Neural cell (in vitro differentiated cells): Measurements from ENCODE around the gene PPM1H. TPM values are rescaled to one million over a fixed set of nuclear protein-coding genes. Genes with fewer than 3 reads are reported as not detected.

ENCODE experiments used
- H2AFZ ChIP-seq: fragments of 200-600, 300-800 bp; sonication (generic), shearing (Covaris generic); 2 replicates; pipeline ENCODE4 v1.6.0; 2014; ENCODE audit warnings: low read depth, mild to moderate bottlenecking, antibody characterized with exemption, low read length, moderate library complexity
- H3F3A ChIP-seq: fragments of 200-600 bp; shearing (Covaris generic); 2 replicates; pipeline ENCODE4 v1.6.1; 2016; ENCODE audit warnings: mild to moderate bottlenecking, moderate library complexity, mixed read lengths, antibody characterized with exemption, low read length; ENCODE audit not compliant: insufficient read depth, poor library complexity, severe bottlenecking
- H3K27ac ChIP-seq: fragments of 200-600, 300-800 bp; sonication (generic), shearing (Covaris generic); 2 replicates; pipeline ENCODE4 v1.5.1; 2014; ENCODE audit warnings: mild to moderate bottlenecking, low read length, moderate library complexity
- H3K27me3 ChIP-seq: fragments of 300-800, 200-600 bp; sonication (generic), shearing (Covaris generic); 2 replicates; pipeline ENCODE4 v1.6.0; 2014; ENCODE audit warnings: mild to moderate bottlenecking, low read depth, low read length, moderate library complexity; ENCODE audit not compliant: insufficient read depth
- H3K36me3 ChIP-seq: fragments of 300-800, 200-600 bp; sonication (generic), shearing (Covaris generic); 2 replicates; pipeline ENCODE4 v1.5.1; 2014; ENCODE audit warnings: mild to moderate bottlenecking, antibody characterized with exemption, low read length, moderate library complexity; ENCODE audit not compliant: insufficient read depth
- H3K4me2 ChIP-seq: fragments of 300-800, 200-600 bp; sonication (generic), shearing (Covaris generic); 2 replicates; pipeline ENCODE4 v1.6.0; 2014; ENCODE audit warnings: mild to moderate bottlenecking, low read length
- H3K4me3 ChIP-seq: fragments of 300-800, 200-600 bp; sonication (generic), shearing (Covaris generic); 2 replicates; pipeline ENCODE4 v1.5.1; 2014; ENCODE audit warnings: mild to moderate bottlenecking, low read length, moderate library complexity
- H3K79me2 ChIP-seq: fragments of 200-600 bp; shearing (Covaris generic); replicated peaks from 2 replicates; pipeline ENCODE4 v1.6.0; 2014; ENCODE audit warnings: mild to moderate bottlenecking, low read length, moderate library complexity; ENCODE audit not compliant: insufficient read depth
- H3K9ac ChIP-seq: fragments of 300-800, 200-600 bp; sonication (generic), shearing (Covaris generic); 2 replicates; pipeline ENCODE4 v1.6.1; 2016; ENCODE audit warnings: mild to moderate bottlenecking, low read length, mixed read lengths
- H3K9me2 ChIP-seq: fragments of 200-600 bp; shearing (Covaris generic); 2 replicates; pipeline ENCODE4 v1.6.1; 2016; ENCODE audit warnings: mild to moderate bottlenecking, low read length, mixed read lengths; ENCODE audit not compliant: insufficient read depth
- H3K9me3 ChIP-seq: fragments of 200-600, 300-800 bp; sonication (generic), shearing (Covaris generic); 2 replicates; pipeline ENCODE4 v1.6.1; 2016; ENCODE audit warnings: mild to moderate bottlenecking, mixed run types, low read length, moderate library complexity, mixed read lengths
- H4K20me1 ChIP-seq: fragments of 200-600 bp; shearing (Covaris generic); 2 replicates; pipeline ENCODE4 v1.6.1; 2016; ENCODE audit warnings: mild to moderate bottlenecking, mixed run types; ENCODE audit not compliant: insufficient read depth
- EP300 ChIP-seq: fragments of 450-650 bp; conservative IDR thresholded peaks from 2 replicates; pipeline ENCODE4 v1.6.1; 2014; ENCODE audit warnings: antibody characterized with exemption, mild to moderate bottlenecking, moderate library complexity; ENCODE audit not compliant: poor library complexity, severe bottlenecking
- EZH2 ChIP-seq: fragments of 200-600, 300-800 bp; shearing (Covaris generic), sonication (generic); IDR thresholded peaks from 2 replicates; pipeline ENCODE4 v1.6.1; 2014; ENCODE audit warnings: antibody characterized with exemption, low read length, borderline replicate concordance, mild to moderate bottlenecking; ENCODE audit not compliant: insufficient read depth, poor library complexity, severe bottlenecking
- MXI1 ChIP-seq: fragments of 450-650 bp; conservative IDR thresholded peaks from 2 replicates; pipeline ENCODE4 v1.6.1; 2014; ENCODE audit warnings: antibody characterized with exemption, mild to moderate bottlenecking; ENCODE audit not compliant: poor library complexity, severe bottlenecking
- POLR2AphosphoS5 ChIP-seq: IDR thresholded peaks from 2 replicates; pipeline ENCODE4 v1.6.1; 2012
- RAD21 ChIP-seq: fragments of 450-650 bp; conservative IDR thresholded peaks from 2 replicates; pipeline ENCODE4 v1.6.1; 2014; ENCODE audit warnings: antibody characterized with exemption, mild to moderate bottlenecking, moderate library complexity
- SMC3 ChIP-seq: fragments of 450-650 bp; conservative IDR thresholded peaks from 2 replicates; pipeline ENCODE4 v1.6.1; 2014; ENCODE audit warnings: antibody characterized with exemption, mild to moderate bottlenecking, moderate library complexity; ENCODE audit not compliant: poor library complexity
- TAF1 ChIP-seq: IDR thresholded peaks from 2 replicates; pipeline ENCODE4 v1.6.1; 2012; ENCODE audit warnings: low read depth
- polyA plus RNA-seq: library from polyadenylated mRNA; depleted of rRNA; stranded (reverse); fragments of >200 nt; gene quantifications from 2 replicates; pipeline ENCODE4 v1.2.3, GENCODE V29; 2014
- TF ChIP-seq, protein P1 (sequence below): fragments of 450-650 bp; IDR thresholded peaks from 2 replicates; pipeline ENCODE4 v1.5.1; 2014; ENCODE audit warnings: antibody characterized with exemption, mild to moderate bottlenecking, moderate library complexity; ENCODE audit not compliant: poor library complexity, severe bottlenecking
- TF ChIP-seq, protein P2 (sequence below): IDR thresholded peaks from 2 replicates; pipeline ENCODE4 v1.6.1; 2012; ENCODE audit warnings: borderline replicate concordance

Gene PPM1H
- polyA plus RNA-seq, 1 donor from 2014 or later = 3.9 TPM

GRCh38 chr12:62817556-62818271, 117.2 kb downstream of the PPM1H start:
- Histone ChIP-seq H3K36me3 (no peaks in the 10 kb centered on the region), H2AFZ (no peak overlapping the region), H3K4me3 (no peak overlapping the region), H3K9me3 (no peaks in the 10 kb centered on the region), H3K79me2 (no peaks in the 10 kb centered on the region), H3K27ac (no peak overlapping the region), H4K20me1 (no peaks in the 10 kb centered on the region), H3K9ac (no peak overlapping the region), H3K4me2 (no peak overlapping the region), H3K9me2 (no peaks in the 10 kb centered on the region), H3F3A (no peaks in the 10 kb centered on the region), H3K27me3 (no peaks in the 10 kb centered on the region)
- TF ChIP-seq EP300 = no peak
- no peak for TF ChIP-seq SMC3
- TF ChIP-seq, protein P1, sequence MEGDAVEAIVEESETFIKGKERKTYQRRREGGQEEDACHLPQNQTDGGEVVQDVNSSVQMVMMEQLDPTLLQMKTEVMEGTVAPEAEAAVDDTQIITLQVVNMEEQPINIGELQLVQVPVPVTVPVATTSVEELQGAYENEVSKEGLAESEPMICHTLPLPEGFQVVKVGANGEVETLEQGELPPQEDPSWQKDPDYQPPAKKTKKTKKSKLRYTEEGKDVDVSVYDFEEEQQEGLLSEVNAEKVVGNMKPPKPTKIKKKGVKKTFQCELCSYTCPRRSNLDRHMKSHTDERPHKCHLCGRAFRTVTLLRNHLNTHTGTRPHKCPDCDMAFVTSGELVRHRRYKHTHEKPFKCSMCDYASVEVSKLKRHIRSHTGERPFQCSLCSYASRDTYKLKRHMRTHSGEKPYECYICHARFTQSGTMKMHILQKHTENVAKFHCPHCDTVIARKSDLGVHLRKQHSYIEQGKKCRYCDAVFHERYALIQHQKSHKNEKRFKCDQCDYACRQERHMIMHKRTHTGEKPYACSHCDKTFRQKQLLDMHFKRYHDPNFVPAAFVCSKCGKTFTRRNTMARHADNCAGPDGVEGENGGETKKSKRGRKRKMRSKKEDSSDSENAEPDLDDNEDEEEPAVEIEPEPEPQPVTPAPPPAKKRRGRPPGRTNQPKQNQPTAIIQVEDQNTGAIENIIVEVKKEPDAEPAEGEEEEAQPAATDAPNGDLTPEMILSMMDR = no peak
- no peak for TF ChIP-seq EZH2
- TF ChIP-seq, protein P2, sequence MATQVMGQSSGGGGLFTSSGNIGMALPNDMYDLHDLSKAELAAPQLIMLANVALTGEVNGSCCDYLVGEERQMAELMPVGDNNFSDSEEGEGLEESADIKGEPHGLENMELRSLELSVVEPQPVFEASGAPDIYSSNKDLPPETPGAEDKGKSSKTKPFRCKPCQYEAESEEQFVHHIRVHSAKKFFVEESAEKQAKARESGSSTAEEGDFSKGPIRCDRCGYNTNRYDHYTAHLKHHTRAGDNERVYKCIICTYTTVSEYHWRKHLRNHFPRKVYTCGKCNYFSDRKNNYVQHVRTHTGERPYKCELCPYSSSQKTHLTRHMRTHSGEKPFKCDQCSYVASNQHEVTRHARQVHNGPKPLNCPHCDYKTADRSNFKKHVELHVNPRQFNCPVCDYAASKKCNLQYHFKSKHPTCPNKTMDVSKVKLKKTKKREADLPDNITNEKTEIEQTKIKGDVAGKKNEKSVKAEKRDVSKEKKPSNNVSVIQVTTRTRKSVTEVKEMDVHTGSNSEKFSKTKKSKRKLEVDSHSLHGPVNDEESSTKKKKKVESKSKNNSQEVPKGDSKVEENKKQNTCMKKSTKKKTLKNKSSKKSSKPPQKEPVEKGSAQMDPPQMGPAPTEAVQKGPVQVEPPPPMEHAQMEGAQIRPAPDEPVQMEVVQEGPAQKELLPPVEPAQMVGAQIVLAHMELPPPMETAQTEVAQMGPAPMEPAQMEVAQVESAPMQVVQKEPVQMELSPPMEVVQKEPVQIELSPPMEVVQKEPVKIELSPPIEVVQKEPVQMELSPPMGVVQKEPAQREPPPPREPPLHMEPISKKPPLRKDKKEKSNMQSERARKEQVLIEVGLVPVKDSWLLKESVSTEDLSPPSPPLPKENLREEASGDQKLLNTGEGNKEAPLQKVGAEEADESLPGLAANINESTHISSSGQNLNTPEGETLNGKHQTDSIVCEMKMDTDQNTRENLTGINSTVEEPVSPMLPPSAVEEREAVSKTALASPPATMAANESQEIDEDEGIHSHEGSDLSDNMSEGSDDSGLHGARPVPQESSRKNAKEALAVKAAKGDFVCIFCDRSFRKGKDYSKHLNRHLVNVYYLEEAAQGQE = no peak
- no peak for TF ChIP-seq POLR2AphosphoS5
- no peak for TF ChIP-seq RAD21
- TF ChIP-seq MXI1 = no peak
- TF ChIP-seq TAF1 = no peak

DNA sequence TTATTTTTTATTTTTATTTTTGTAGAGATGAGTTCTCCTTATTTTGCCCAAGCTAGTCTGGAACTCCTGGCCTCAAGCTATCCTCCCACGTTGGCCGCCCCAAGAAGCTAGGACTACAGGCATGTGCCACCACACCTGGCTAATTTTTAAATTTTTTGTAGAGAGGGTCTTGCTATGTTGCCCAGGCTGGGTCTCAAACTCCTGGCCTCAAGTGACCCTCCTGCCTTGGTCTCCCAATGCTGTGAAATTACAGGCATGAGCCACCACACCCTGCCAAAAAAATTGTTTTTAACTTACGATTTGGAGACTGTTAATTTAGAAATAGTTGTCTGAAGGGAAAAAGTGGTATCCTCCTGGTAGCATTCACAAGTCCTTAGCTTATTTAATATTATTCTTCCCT, 120.7 kb downstream of the PPM1H start:
- Histone ChIP-seq H3K79me2 (no peaks in the 10 kb centered on the region), H2AFZ (no peak overlapping the region)

More for the DNA sequence above, 120.7 kb downstream of the PPM1H start:
- Histone ChIP-seq H3K27me3 (no peaks in the 10 kb centered on the region), H3K36me3 (no peaks in the 10 kb centered on the region), H3K9ac (no peak overlapping the region), H3F3A (no peaks in the 10 kb centered on the region), H4K20me1 (no peaks in the 10 kb centered on the region), H3K9me3 (no peaks in the 10 kb centered on the region), H3K9me2 (no peaks in the 10 kb centered on the region), H3K4me3 (no peak overlapping the region), H3K27ac (no peak overlapping the region), H3K4me2 (no peak overlapping the region)
- TF ChIP-seq MXI1 (no peak), SMC3 (no peak), RAD21 (no peak), EZH2 (no peak), POLR2AphosphoS5 (no peak)
- TF ChIP-seq, protein P1 = no peak
